Stimulated activated CD4-positive, alpha-beta T cell treated with anti-CD3 and anti-CD28 coated beads, Interleukin-4, amount 100 ng/mL, for 1 hour (primary cell): Measurements from ENCODE around the gene S1PR1.
A peak's percentile ranks its signal among the peaks of the same experiment; 100 is the strongest.
"Not testable (repeated sequence)": the region's sequence is repeated elsewhere in the genome, so short reads cannot be mapped to it uniquely, and the experiment has no call there.

Source experiments
- DNase-seq: peaks from one replicate; pipeline ENCODE4 v3.0.0-alpha.2; 2020

S1PR1 gene

GRCh38 chr1:101220906-101221305 is 15.9 kb upstream of the S1PR1 start:
- no peak for DNase-seq

GRCh38 chr1:101221945-101222429 is 14.8 kb upstream of the S1PR1 start:
- no peak for DNase-seq

- no peak for DNase-seq
Observed at GRCh38 chr1:101227837-101228236, 9.0 kb upstream of the S1PR1 start.

- DNase-seq: no peak
Observed at GRCh38 chr1:101228424-101229134, 8.2 kb upstream of the S1PR1 start.

GRCh38 chr1:101232182-101232581 is 4.6 kb upstream of the S1PR1 start:
- DNase-seq: not testable (repeated sequence)

GRCh38 chr1:101233495-101233894 is 3.3 kb upstream of the S1PR1 start:
- no peak for DNase-seq

- no peak for DNase-seq
Observed at GRCh38 chr1:101235216-101235695, 1.6 kb upstream of the S1PR1 start.

- DNase-seq: peak; percentile 57
Observed at GRCh38 chr1:101235696-101236515, 913 bp upstream of the S1PR1 start.

- no peak for DNase-seq
Observed at GRCh38 chr1:101237229-101237837, 514 bp downstream of the S1PR1 start.

- DNase-seq: peak; percentile 67
Observed at GRCh38 chr1:101238031-101238628, 1.3 kb downstream of the S1PR1 start.

- peak; percentile 87 for DNase-seq
Observed at GRCh38 chr1:101238681-101239094, 1.9 kb downstream of the S1PR1 start.

GRCh38 chr1:101239095-101240040 is 2.5 kb downstream of the S1PR1 start:
- peak; percentile 42 for DNase-seq

- no peak for DNase-seq
Observed at GRCh38 chr1:101240041-101240430, 3.2 kb downstream of the S1PR1 start.

GRCh38 chr1:101241485-101242225 is 4.8 kb downstream of the S1PR1 start:
- no peak for DNase-seq

GRCh38 chr1:101242324-101243050 is 5.7 kb downstream of the S1PR1 start:
- no peak for DNase-seq

- DNase-seq: no peak
Observed at GRCh38 chr1:101243751-101244150, 6.9 kb downstream of the S1PR1 start.

GRCh38 chr1:101244842-101245241 is 8.0 kb downstream of the S1PR1 start:
- DNase-seq: no peak

- no peak for DNase-seq
Observed at GRCh38 chr1:101245246-101245927, 8.6 kb downstream of the S1PR1 start.

- DNase-seq: no peak
Observed at GRCh38 chr1:101247404-101248287, 10.8 kb downstream of the S1PR1 start.
